Panc1 (cell line): ENCODE measurements around the gene ERC2. TPM values are rescaled to one million over a fixed set of nuclear protein-coding genes. Genes with fewer than 3 reads are reported as not detected.

Experiments
- ATAC-seq: fragments of 200-7000 bp; cut with Tn5 transposase; 2 replicates; pipeline ENCODE4 v1.9.1; 2020; ENCODE audit warnings: mild to moderate bottlenecking, moderate library complexity
- BruUV-seq: library from RNA; stranded (reverse); fragments of 400-500 nt; replicated peaks from 2 replicates; lab custom pipeline; 2021; lab: Mats Ljungman, UMichigan
- CTCF ChIA-PET: fragments of 300-600 bp; sonication (Branson Sonifier 250); formaldehyde crosslinking; loops from one replicate; lab custom pipeline; 2022; ENCODE audit warnings: antibody characterized with exemption; lab: Charles Lee
- POLR2A ChIA-PET: fragments of 300-600 bp; sonication (Branson Sonifier 250); formaldehyde crosslinking; loops from one replicate; lab custom pipeline; 2022; ENCODE audit warnings: antibody characterized with exemption; lab: Charles Lee
- DNase-seq: peaks from one replicate; pipeline ENCODE4 v3.0.0-alpha.2; 2010; ENCODE audit warnings: low read depth, low spot score
- H3K27ac ChIP-seq: 2 replicates; pipeline ENCODE4 v1.5.1; 2011; ENCODE audit warnings: mild to moderate bottlenecking, low read length, inconsistent platforms
- H3K27me3 ChIP-seq: fragments of 200-500 bp; sonication (Bioruptor generic); 2 replicates; pipeline ENCODE4 v1.6.0; 2014; ENCODE audit warnings: low read length, inconsistent platforms; ENCODE audit not compliant: control insufficient read depth, insufficient read depth
- H3K36me3 ChIP-seq: fragments of 200-500 bp; sonication (Bioruptor generic); 2 replicates; pipeline ENCODE4 v1.5.1; 2014; ENCODE audit warnings: inconsistent platforms, mild to moderate bottlenecking, low read length, moderate library complexity; ENCODE audit not compliant: control insufficient read depth, insufficient read depth
- H3K4me1 ChIP-seq: 2 replicates; pipeline ENCODE4 v1.5.1; 2011; ENCODE audit warnings: inconsistent platforms, mild to moderate bottlenecking, low read length, moderate library complexity; ENCODE audit not compliant: control insufficient read depth, insufficient read depth
- H3K4me3 ChIP-seq, 2 experiments: 2 replicates each; pipeline ENCODE4 v1.5.1; 2011 to 2012; ENCODE audit warnings: low read depth in 2 of 2, low read length in 2 of 2, mild to moderate bottlenecking in 2 of 2, inconsistent platforms in 1 of 2, moderate library complexity in 1 of 2
- H3K9me3 ChIP-seq: fragments of 200-500 bp; sonication (Bioruptor generic); 2 replicates; pipeline ENCODE4 v1.5.1; 2014; ENCODE audit warnings: low read depth, mild to moderate bottlenecking, inconsistent platforms, low read length, moderate library complexity; ENCODE audit not compliant: control insufficient read depth, insufficient read depth
- POLR2AphosphoS5 ChIP-seq: IDR thresholded peaks from 2 replicates; pipeline ENCODE4 v1.6.1; 2012; ENCODE audit warnings: mild to moderate bottlenecking, low read depth, low read length, moderate library complexity
- SIN3A ChIP-seq: IDR thresholded peaks from 2 replicates; pipeline ENCODE4 v1.6.1; 2012; ENCODE audit warnings: low read depth, mild to moderate bottlenecking, low read length, moderate library complexity, borderline replicate concordance; ENCODE audit not compliant: insufficient read depth
- TCF7L2 ChIP-seq: IDR thresholded peaks from 2 replicates; pipeline ENCODE4 v1.6.1; 2011; ENCODE audit warnings: mild to moderate bottlenecking, low read depth, low read length, inconsistent platforms
- in situ Hi-C: cut with HindIII; loops from 2 replicates; pipeline ENCODE4 v1.10.0; 2016; ENCODE audit warnings: low sequenced_read_pairs, low pct_unique_long_range_greater_than_20kb
- intact Hi-C: fragments of 100-400 bp; cut with micrococcal nuclease; formaldehyde crosslinking; loops from one replicate; pipeline ENCODE4 v1.10.0; 2022; ENCODE audit not compliant: unreplicated experiment
- total RNA-seq: library from RNA; stranded (reverse); gene quantifications from one replicate; pipeline ENCODE4 v1.2.1, GENCODE V29; 2021; ENCODE audit not compliant: unreplicated experiment
- TF ChIP-seq, protein P1 (sequence below), 2 experiments: IDR thresholded peaks; 2 replicates each; pipeline ENCODE4 v1.6.1; 2011 to 2012; ENCODE audit warnings: low read depth in 2 of 2, control low read depth in 1 of 2, low read length in 1 of 2, mild to moderate bottlenecking in 1 of 2, moderate library complexity in 1 of 2; ENCODE audit not compliant: insufficient read depth in 1 of 2
- TF ChIP-seq, protein P2 (sequence below): fragments of 450-650 bp; IDR thresholded peaks from 2 replicates; pipeline ENCODE4 v1.5.1; 2017; ENCODE audit warnings: mild to moderate bottlenecking

Gene ERC2
- total RNA-seq, 1 experiment from 2014 or later: 0.33 TPM

GRCh38 chr3:56209982-56210751 is 258.1 kb downstream of the ERC2 start (continued):
- TF ChIP-seq POLR2AphosphoS5: no peak

DNA sequence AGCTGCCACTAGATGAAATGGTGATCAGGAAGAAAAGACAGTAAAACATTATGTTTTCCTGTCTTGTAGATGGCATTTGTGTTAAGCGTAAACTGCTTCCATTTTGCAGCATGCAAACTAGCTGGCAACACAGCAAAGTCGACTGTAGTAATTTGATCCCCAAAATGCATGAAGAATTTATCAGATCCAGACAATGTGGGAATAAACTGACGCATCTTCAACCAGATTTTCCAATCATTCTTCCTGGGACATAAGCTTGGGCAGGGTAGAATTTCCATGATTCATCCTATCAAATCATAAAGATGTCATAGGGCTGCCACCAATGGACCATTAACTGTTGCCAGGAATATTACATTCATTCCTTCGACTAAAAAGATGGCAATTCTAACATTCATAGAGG is 260.3 kb downstream of the ERC2 start:
- intact Hi-C loops (no loop called here), in situ Hi-C loops (no loop called here)
- Histone ChIP-seq H3K4me1 (no peaks in the 10 kb centered on the region), H3K36me3 (no peaks in the 10 kb centered on the region), H3K27ac (no peak overlapping the region), H3K27me3 (no peaks in the 10 kb centered on the region), H3K4me3 (no peak overlapping the region), H3K9me3 (no peaks in the 10 kb centered on the region)
- TF ChIP-seq, protein P1, sequence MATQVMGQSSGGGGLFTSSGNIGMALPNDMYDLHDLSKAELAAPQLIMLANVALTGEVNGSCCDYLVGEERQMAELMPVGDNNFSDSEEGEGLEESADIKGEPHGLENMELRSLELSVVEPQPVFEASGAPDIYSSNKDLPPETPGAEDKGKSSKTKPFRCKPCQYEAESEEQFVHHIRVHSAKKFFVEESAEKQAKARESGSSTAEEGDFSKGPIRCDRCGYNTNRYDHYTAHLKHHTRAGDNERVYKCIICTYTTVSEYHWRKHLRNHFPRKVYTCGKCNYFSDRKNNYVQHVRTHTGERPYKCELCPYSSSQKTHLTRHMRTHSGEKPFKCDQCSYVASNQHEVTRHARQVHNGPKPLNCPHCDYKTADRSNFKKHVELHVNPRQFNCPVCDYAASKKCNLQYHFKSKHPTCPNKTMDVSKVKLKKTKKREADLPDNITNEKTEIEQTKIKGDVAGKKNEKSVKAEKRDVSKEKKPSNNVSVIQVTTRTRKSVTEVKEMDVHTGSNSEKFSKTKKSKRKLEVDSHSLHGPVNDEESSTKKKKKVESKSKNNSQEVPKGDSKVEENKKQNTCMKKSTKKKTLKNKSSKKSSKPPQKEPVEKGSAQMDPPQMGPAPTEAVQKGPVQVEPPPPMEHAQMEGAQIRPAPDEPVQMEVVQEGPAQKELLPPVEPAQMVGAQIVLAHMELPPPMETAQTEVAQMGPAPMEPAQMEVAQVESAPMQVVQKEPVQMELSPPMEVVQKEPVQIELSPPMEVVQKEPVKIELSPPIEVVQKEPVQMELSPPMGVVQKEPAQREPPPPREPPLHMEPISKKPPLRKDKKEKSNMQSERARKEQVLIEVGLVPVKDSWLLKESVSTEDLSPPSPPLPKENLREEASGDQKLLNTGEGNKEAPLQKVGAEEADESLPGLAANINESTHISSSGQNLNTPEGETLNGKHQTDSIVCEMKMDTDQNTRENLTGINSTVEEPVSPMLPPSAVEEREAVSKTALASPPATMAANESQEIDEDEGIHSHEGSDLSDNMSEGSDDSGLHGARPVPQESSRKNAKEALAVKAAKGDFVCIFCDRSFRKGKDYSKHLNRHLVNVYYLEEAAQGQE (IDR thresholded peaks at IDR 0.05; ENCODE audit: insufficient read depth in 1 of 2, low read depth in 2 of 2, low read length in 1 of 2): no peak
- TF ChIP-seq POLR2AphosphoS5: no peak
- no peak for TF ChIP-seq SIN3A
- no peak for TF ChIP-seq TCF7L2
- TF ChIP-seq, protein P2, sequence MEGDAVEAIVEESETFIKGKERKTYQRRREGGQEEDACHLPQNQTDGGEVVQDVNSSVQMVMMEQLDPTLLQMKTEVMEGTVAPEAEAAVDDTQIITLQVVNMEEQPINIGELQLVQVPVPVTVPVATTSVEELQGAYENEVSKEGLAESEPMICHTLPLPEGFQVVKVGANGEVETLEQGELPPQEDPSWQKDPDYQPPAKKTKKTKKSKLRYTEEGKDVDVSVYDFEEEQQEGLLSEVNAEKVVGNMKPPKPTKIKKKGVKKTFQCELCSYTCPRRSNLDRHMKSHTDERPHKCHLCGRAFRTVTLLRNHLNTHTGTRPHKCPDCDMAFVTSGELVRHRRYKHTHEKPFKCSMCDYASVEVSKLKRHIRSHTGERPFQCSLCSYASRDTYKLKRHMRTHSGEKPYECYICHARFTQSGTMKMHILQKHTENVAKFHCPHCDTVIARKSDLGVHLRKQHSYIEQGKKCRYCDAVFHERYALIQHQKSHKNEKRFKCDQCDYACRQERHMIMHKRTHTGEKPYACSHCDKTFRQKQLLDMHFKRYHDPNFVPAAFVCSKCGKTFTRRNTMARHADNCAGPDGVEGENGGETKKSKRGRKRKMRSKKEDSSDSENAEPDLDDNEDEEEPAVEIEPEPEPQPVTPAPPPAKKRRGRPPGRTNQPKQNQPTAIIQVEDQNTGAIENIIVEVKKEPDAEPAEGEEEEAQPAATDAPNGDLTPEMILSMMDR: no peak
- ATAC-seq: no peak
- BruUV-seq: no TSS peak
- no peak for DNase-seq
- ChIA-PET POLR2A (no interaction called here), CTCF (no interaction called here)

DNA sequence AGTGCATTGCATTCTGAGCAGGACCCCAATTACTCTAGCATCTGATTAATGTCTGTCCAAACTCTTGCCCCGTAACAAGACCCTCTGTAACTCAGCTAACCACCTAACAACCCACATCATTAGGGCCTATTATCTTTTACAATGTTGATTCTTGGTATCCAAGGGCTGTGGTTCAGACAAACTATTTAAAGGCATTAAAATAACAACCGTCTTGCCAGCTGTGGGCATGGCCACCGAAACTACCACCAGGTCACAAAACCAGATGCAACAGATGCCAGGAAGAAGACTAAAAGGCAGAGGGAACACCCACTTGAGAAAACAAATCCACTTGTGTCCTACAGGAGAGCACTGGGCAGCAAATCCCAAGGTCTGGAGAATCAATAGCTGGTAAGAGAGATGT is 262.9 kb downstream of the ERC2 start:
- no peaks in the 10 kb centered on the region for H3K4me1 ChIP-seq
- ChIA-PET CTCF (interaction anchor here (0.6 kb wide), 1 partner anchor 51 kb away, joined by 3 read pairs; no protein-coding TSS in a partner anchor), POLR2A (no interaction called here)
- H3K4me3 ChIP-seq: no peak overlapping the region
- no TSS peak for BruUV-seq
- H3K36me3 ChIP-seq: no peaks in the 10 kb centered on the region
- in situ Hi-C loops (no loop called here), intact Hi-C loops (no loop called here)
- TF ChIP-seq, protein P2: no peak
- TF ChIP-seq TCF7L2 (no peak), SIN3A (no peak), POLR2AphosphoS5 (no peak)
- TF ChIP-seq, protein P1 (IDR thresholded peaks at IDR 0.05; ENCODE audit: insufficient read depth in 1 of 2, low read depth in 2 of 2, low read length in 1 of 2): no peak
- no peaks in the 10 kb centered on the region for H3K27me3 ChIP-seq
- H3K27ac ChIP-seq: no peak overlapping the region
- H3K9me3 ChIP-seq: no peaks in the 10 kb centered on the region
- DNase-seq (no peak), ATAC-seq (no peak)
